H1 (cell line): ENCODE data around the gene PXN. TPM values are rescaled to one million over a fixed set of nuclear protein-coding genes. Genes with fewer than 3 reads are reported as not detected.

Experiments used
- ASH2L ChIP-seq: fragments of 200-600, 300-600 bp; sonication (generic); IDR thresholded peaks from one replicate; pipeline ENCODE4 v1.7.1; 2017; ENCODE audit warnings: low read length
- BACH1 ChIP-seq: IDR thresholded peaks from 2 replicates; pipeline ENCODE4 v1.6.1; 2012; ENCODE audit warnings: low read length, improper control_type of control experiment
- RNF2 ChIP-seq: fragments of 200-900, 300-1000 bp; sonication (generic); IDR thresholded peaks from 2 replicates; pipeline ENCODE4 v1.7.1; 2016; ENCODE audit warnings: borderline replicate concordance, low read depth, mild to moderate bottlenecking, antibody characterized with exemption, low read length; ENCODE audit not compliant: poor library complexity, severe bottlenecking; ENCODE audit errors: missing control alignments
- TBP ChIP-seq: IDR thresholded peaks from 2 replicates; pipeline ENCODE4 v1.6.1; 2011; ENCODE audit warnings: low read depth, low read length, improper control_type of control experiment
- polyA plus RNA-seq, 7 experiments: library from polyadenylated mRNA; depleted of rRNA in 3 of 7; stranded (reverse) in 5 of 7; unstranded in 2 of 7; fragments of >200 nt in 5 of 7; fragments of 200-250 nt in 2 of 7; gene quantifications; 1 replicate in 5 of 7; 2 replicates in 1 of 7; 4 replicates in 1 of 7; pipeline versions ENCODE4 v1.2.1 to v1.2.3, GENCODE V29; 2011 to 2013; ENCODE audit warnings: missing spikeins in 2 of 7, mixed read lengths in 2 of 7
- total RNA-seq: library from RNA; stranded (reverse); fragmentation: NEBNext Ultra II Directional; extraction: Animal tissue kit (Norgen Biotek cat#: 25700); gene quantifications from 2 replicates; pipeline ENCODE4 v1.2.1, GENCODE V29; 2021

The PXN gene
- total and polyA plus RNA-seq, 2 of the 8 experiments (the other 6 are each of a cell fraction or from before 2014, with no cell fraction given): 51.0 to 105 TPM

- TF ChIP-seq ASH2L: no peak
- no peak for TF ChIP-seq BACH1
- no peak for TF ChIP-seq RNF2
- TF ChIP-seq TBP: no peak
Observed at GRCh38 chr12:120229487-120230325, 35.8 kb downstream of the PXN start (continued).
